ENCODE data around the gene B3GNT3.

DNA sequence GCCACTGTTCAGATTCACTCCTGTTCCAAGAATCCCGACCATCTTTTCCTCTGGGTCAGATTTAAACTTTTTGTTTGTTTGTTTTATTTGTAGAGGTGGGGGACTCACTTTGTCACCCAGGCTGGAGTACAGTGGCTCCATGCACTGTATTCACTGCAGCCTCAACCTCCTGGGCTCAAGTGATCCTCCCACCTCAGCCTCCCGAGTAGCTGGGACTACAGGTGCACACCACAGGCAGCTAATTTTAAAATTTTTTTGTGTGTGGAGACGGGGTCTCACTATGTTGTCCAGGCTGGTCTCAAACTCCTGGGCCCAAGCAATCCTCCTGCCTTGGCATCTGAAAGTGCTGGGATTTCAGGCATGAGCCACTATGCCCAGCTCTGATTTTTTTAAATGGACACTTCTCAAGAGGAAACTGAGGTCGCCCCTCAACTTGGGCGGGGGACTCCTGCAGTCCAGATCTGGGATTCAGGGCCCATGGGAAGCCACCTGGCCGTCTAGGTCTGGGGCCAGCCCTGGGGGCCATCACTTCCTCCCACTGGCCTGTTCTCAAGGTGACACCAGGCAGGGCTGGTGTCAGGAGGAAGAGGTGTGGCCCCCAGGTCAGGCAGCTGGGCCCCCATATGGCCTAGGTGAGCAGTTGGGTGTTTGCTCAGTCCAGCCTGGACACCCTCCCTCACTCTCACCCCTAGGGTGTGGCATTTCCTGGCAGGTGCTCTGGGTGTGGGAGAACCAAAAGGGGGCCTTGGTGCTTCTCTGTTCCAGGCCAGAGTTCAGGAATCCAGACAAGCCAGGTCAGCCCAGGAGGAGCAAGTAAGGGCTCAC lies 1.3 kb downstream of the B3GNT3 start:
- TF ChIP-seq EZH2 (IDR thresholded peaks at IDR 0.05; ENCODE audit: borderline replicate concordance, low read depth, low read length, severe bottlenecking): no peak
- TF ChIP-seq, protein P1, sequence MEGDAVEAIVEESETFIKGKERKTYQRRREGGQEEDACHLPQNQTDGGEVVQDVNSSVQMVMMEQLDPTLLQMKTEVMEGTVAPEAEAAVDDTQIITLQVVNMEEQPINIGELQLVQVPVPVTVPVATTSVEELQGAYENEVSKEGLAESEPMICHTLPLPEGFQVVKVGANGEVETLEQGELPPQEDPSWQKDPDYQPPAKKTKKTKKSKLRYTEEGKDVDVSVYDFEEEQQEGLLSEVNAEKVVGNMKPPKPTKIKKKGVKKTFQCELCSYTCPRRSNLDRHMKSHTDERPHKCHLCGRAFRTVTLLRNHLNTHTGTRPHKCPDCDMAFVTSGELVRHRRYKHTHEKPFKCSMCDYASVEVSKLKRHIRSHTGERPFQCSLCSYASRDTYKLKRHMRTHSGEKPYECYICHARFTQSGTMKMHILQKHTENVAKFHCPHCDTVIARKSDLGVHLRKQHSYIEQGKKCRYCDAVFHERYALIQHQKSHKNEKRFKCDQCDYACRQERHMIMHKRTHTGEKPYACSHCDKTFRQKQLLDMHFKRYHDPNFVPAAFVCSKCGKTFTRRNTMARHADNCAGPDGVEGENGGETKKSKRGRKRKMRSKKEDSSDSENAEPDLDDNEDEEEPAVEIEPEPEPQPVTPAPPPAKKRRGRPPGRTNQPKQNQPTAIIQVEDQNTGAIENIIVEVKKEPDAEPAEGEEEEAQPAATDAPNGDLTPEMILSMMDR (IDR thresholded peaks at IDR 0.05; ENCODE audit: borderline replicate concordance, extremely low read depth, low read length, poor library complexity, severe bottlenecking): no peak
